GM10266 (cell line): ENCODE results near the gene IVL.
A peak's percentile ranks its signal among the peaks of the same experiment; 100 is the strongest.

Source experiments
- DNase-seq: peaks from one replicate; pipeline ENCODE4 v3.0.0; 2012; ENCODE audit errors: extremely low spot score
- CTCF ChIP-seq: IDR thresholded peaks from 2 replicates; pipeline ENCODE4 v1.5.1; 2012; ENCODE audit warnings: mild to moderate bottlenecking, low read depth; ENCODE audit not compliant: control insufficient read depth, insufficient read depth; ENCODE audit errors: missing control alignments

Gene IVL

DNA sequence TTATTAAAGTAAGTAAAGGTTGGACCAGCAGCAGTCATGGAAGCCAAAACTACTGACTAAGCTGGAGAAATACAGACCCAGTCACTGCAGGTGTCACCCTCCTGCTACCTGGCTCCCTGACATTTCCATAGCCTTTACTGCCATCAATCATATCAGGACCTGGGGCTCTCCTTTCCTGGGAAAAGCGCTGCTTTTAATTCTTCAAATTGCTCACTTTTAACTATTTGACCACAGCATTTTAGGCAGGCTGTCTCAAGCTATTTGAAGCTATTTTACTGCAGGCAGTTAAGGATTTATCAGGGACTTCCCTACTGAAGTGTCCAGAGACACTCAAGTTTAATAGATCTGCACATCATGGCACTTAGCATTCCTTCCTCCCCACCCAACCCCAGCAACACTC, 4.1 kb downstream of the IVL start:
- TF ChIP-seq CTCF = no peak
- no peak for DNase-seq

GRCh38 chr1:152912900-152913299, 4.6 kb downstream of the IVL start:
- TF ChIP-seq CTCF = no peak
- DNase-seq = no peak

GRCh38 chr1:152917794-152918193, 9.4 kb downstream of the IVL start:
- peak; percentile 29 for TF ChIP-seq CTCF
- no peak for DNase-seq

DNA sequence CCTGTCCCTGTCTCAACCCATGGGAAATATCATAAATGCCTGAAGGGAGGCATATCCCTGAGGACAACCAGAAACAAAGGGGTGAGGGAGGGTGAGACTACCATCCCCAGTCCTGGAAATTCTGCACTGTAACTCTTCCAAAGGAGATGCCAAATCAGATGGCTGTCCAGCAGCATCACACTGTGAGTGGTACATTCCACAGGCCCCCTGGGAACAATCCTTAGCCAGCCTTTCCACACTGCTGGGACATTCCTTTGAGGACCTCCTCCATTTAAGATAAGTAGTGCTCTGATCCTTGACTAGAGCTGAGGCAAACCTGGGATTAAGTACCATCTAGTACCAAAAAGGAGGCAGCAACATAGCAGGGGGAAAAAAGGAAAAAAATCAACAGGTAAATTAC, 10.7 kb downstream of the IVL start:
- TF ChIP-seq CTCF = no peak

GRCh38 chr1:152924191-152924590, 15.8 kb downstream of the IVL start:
- DNase-seq = no peak
- TF ChIP-seq CTCF = no peak

More for the DNA sequence above, 10.7 kb downstream of the IVL start:
- DNase-seq = no peak

GRCh38 chr1:152926091-152926490, 17.7 kb downstream of the IVL start:
- peak; percentile 71 for TF ChIP-seq CTCF
- DNase-seq = peak; percentile 48

DNA sequence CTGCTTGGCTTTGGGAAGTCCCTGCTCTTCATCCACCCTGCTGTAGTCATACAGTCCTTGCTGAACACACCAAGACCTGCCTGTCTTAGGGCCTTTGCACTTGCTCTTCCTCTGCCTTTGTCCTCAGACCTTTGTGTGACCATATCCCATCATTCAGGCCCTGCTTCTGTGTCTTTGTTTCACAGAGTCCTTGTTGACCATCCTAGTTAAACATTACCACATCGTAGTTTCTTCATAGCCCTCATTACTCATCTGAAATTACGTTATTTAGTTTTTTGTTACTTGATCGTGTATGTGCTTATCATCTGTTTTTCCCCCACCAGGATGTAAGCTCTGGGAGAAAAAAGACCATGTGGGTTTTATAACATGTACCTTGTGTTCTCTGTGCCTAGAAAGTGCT, 20.3 kb downstream of the IVL start:
- DNase-seq = no peak
- TF ChIP-seq CTCF = no peak
